Activated T-cell treated with anti-CD3 and anti-CD28 coated beads, Interleukin-2, amount 50 U/mL, for 4 hours (primary cell): ENCODE measurements around the gene MGRN1. TPM values are rescaled to one million over a fixed set of nuclear protein-coding genes. Genes with fewer than 3 reads are reported as not detected.

Source experiments
- ATAC-seq, 2 donors: fragments of 200-7000 bp; cut with Tn5 transposase; one replicate each; pipeline ENCODE4 v1.10.0; 2021
- DNase-seq: peaks from one replicate; pipeline ENCODE4 v3.0.0-alpha.2; 2020
- H3K27me3 Mint-ChIP-seq: one replicate; pipeline ENCODE4 v1.8.0; 2021; ENCODE audit warnings: low read depth, mixed read lengths
- H3K36me3 Mint-ChIP-seq: one replicate; pipeline ENCODE4 v1.8.0; 2022; ENCODE audit warnings: mixed read lengths; ENCODE audit not compliant: insufficient read depth
- H3K4me1 Mint-ChIP-seq: one replicate; pipeline ENCODE4 v1.8.0; 2021; ENCODE audit warnings: low read depth, mixed read lengths
- H3K4me3 Mint-ChIP-seq: one replicate; pipeline ENCODE4 v1.8.0; 2021; ENCODE audit warnings: mild to moderate bottlenecking, moderate library complexity, mixed read lengths
- H3K9me3 Mint-ChIP-seq: one replicate; pipeline ENCODE4 v1.8.0; 2021; ENCODE audit warnings: mixed read lengths
- total RNA-seq, 3 donors: library from RNA; stranded (reverse); gene quantifications; one replicate each; pipeline ENCODE4 v1.2.1, GENCODE V29; 2021

MGRN1 gene
- total RNA-seq, 3 donors from 2014 or later: 56.5 to 60.5 (median 58.0) TPM

- no peak for ATAC-seq
- no peak for DNase-seq
- H3K4me1 Mint-ChIP-seq: peaks cover 31% of the 10 kb centered on the region
Observed at GRCh38 chr16:4625560-4626159, 1.0 kb downstream of the MGRN1 start.

GRCh38 chr16:4626396-4626795 lies 1.8 kb downstream of the MGRN1 start:
- peaks cover 5% of the 10 kb centered on the region for H3K36me3 Mint-ChIP-seq
- ATAC-seq (no peak), DNase-seq (no peak)
- H3K27me3 Mint-ChIP-seq: no peaks in the 10 kb centered on the region
- peak overlapping the region; percentile 98 for H3K4me3 Mint-ChIP-seq
- peaks cover 35% of the 10 kb centered on the region for H3K4me1 Mint-ChIP-seq
- peaks cover 4% of the 10 kb centered on the region for H3K9me3 Mint-ChIP-seq

More at GRCh38 chr16:4625560-4626159, 1.0 kb downstream of the MGRN1 start:
- Mint-ChIP-seq H3K36me3 (no peaks in the 10 kb centered on the region), H3K4me3 (peak overlapping the region; percentile 98), H3K27me3 (no peaks in the 10 kb centered on the region), H3K9me3 (no peaks in the 10 kb centered on the region)

- DNase-seq (no peak), ATAC-seq (no peak)
- H3K4me1 Mint-ChIP-seq: peaks cover 35% of the 10 kb centered on the region
- peaks cover 5% of the 10 kb centered on the region for H3K36me3 Mint-ChIP-seq
- H3K27me3 Mint-ChIP-seq: no peaks in the 10 kb centered on the region
- no peak overlapping the region for H3K4me3 Mint-ChIP-seq
- peaks cover 4% of the 10 kb centered on the region for H3K9me3 Mint-ChIP-seq
Observed at GRCh38 chr16:4628283-4628682, 3.7 kb downstream of the MGRN1 start.

GRCh38 chr16:4631444-4631843 lies 6.8 kb downstream of the MGRN1 start:
- H3K9me3 Mint-ChIP-seq: peaks cover 4% of the 10 kb centered on the region

GRCh38 chr16:4633910-4634635 lies 9.4 kb downstream of the MGRN1 start:
- H3K27me3 Mint-ChIP-seq: no peaks in the 10 kb centered on the region
- DNase-seq: no peak
- H3K4me1 Mint-ChIP-seq: peaks cover 11% of the 10 kb centered on the region
- no peak for ATAC-seq
- H3K36me3 Mint-ChIP-seq: peaks cover 8% of the 10 kb centered on the region
- H3K4me3 Mint-ChIP-seq: no peak overlapping the region
- peaks cover 4% of the 10 kb centered on the region for H3K9me3 Mint-ChIP-seq

More at GRCh38 chr16:4631444-4631843, 6.8 kb downstream of the MGRN1 start:
- H3K27me3 Mint-ChIP-seq: no peaks in the 10 kb centered on the region
- ATAC-seq: no peak
- H3K4me3 Mint-ChIP-seq: no peak overlapping the region
- H3K36me3 Mint-ChIP-seq: peaks cover 8% of the 10 kb centered on the region
- H3K4me1 Mint-ChIP-seq: peaks cover 18% of the 10 kb centered on the region
- no peak for DNase-seq

- DNase-seq (no peak), ATAC-seq (no peak)
- peaks cover 4% of the 10 kb centered on the region for H3K9me3 Mint-ChIP-seq
- peaks cover 8% of the 10 kb centered on the region for H3K36me3 Mint-ChIP-seq
- H3K4me1 Mint-ChIP-seq: peaks cover 12% of the 10 kb centered on the region
- no peak overlapping the region for H3K4me3 Mint-ChIP-seq
- no peaks in the 10 kb centered on the region for H3K27me3 Mint-ChIP-seq
Observed at GRCh38 chr16:4634768-4635167, 10.1 kb downstream of the MGRN1 start.

- Mint-ChIP-seq H3K4me3 (no peak overlapping the region), H3K36me3 (peaks cover 6% of the 10 kb centered on the region), H3K4me1 (peaks cover 19% of the 10 kb centered on the region), H3K9me3 (peaks cover 2% of the 10 kb centered on the region), H3K27me3 (no peaks in the 10 kb centered on the region)
- DNase-seq (no peak), ATAC-seq (no peak)
Observed at GRCh38 chr16:4636196-4636595, 11.6 kb downstream of the MGRN1 start.

GRCh38 chr16:4637501-4638166 lies 13.0 kb downstream of the MGRN1 start:
- peaks cover 18% of the 10 kb centered on the region for H3K4me1 Mint-ChIP-seq
- no peak for ATAC-seq

GRCh38 chr16:4639899-4640509 lies 15.4 kb downstream of the MGRN1 start:
- DNase-seq (no peak), ATAC-seq (no peak)
- Mint-ChIP-seq H3K4me3 (no peak overlapping the region), H3K27me3 (no peaks in the 10 kb centered on the region), H3K4me1 (peaks cover 16% of the 10 kb centered on the region), H3K9me3 (no peaks in the 10 kb centered on the region), H3K36me3 (peaks cover 2% of the 10 kb centered on the region)

More at GRCh38 chr16:4637501-4638166, 13.0 kb downstream of the MGRN1 start:
- Mint-ChIP-seq H3K9me3 (no peaks in the 10 kb centered on the region), H3K36me3 (peaks cover 5% of the 10 kb centered on the region), H3K27me3 (no peaks in the 10 kb centered on the region), H3K4me3 (no peak overlapping the region)
- no peak for DNase-seq

GRCh38 chr16:4640572-4641305 lies 16.1 kb downstream of the MGRN1 start:
- DNase-seq (no peak), ATAC-seq (peak; percentile 28 to 30)
- peaks cover 2% of the 10 kb centered on the region for H3K36me3 Mint-ChIP-seq
- no peaks in the 10 kb centered on the region for H3K27me3 Mint-ChIP-seq
- no peak overlapping the region for H3K4me3 Mint-ChIP-seq
- peaks cover 22% of the 10 kb centered on the region for H3K4me1 Mint-ChIP-seq
- H3K9me3 Mint-ChIP-seq: no peaks in the 10 kb centered on the region

GRCh38 chr16:4641306-4641687 lies 16.7 kb downstream of the MGRN1 start:
- H3K36me3 Mint-ChIP-seq: peaks cover 2% of the 10 kb centered on the region
- H3K27me3 Mint-ChIP-seq: no peaks in the 10 kb centered on the region
- H3K4me3 Mint-ChIP-seq: no peak overlapping the region
- peaks cover 24% of the 10 kb centered on the region for H3K4me1 Mint-ChIP-seq
- DNase-seq (no peak), ATAC-seq (no peak)
- H3K9me3 Mint-ChIP-seq: no peaks in the 10 kb centered on the region

GRCh38 chr16:4641895-4642294 lies 17.3 kb downstream of the MGRN1 start:
- no peaks in the 10 kb centered on the region for H3K9me3 Mint-ChIP-seq
- peaks cover 29% of the 10 kb centered on the region for H3K4me1 Mint-ChIP-seq
- H3K36me3 Mint-ChIP-seq: peaks cover 2% of the 10 kb centered on the region
- no peak overlapping the region for H3K4me3 Mint-ChIP-seq
- no peaks in the 10 kb centered on the region for H3K27me3 Mint-ChIP-seq
- ATAC-seq: no peak
- no peak for DNase-seq

- DNase-seq: no peak
- Mint-ChIP-seq H3K27me3 (no peaks in the 10 kb centered on the region), H3K4me1 (peaks cover 35% of the 10 kb centered on the region), H3K4me3 (no peak overlapping the region), H3K36me3 (peaks cover 4% of the 10 kb centered on the region), H3K9me3 (no peaks in the 10 kb centered on the region)
- ATAC-seq: peak in 1 of 2 donors; percentile 28
Observed at GRCh38 chr16:4646773-4647643, 22.4 kb downstream of the MGRN1 start.
